Dendritic cell treated with granulocyte-macrophage colony-stimulating factor and Interleukin-4, amounts not matched to agents 40 ng/mL and 50 ng/mL, for 4 days (primary cell): ENCODE data around the gene OR51E2.

Experiments
- H3K27ac Mint-ChIP-seq: one replicate; pipeline ENCODE4 v1.8.0; 2022; ENCODE audit warnings: mild to moderate bottlenecking, mixed read lengths
- H3K27me3 Mint-ChIP-seq: one replicate; pipeline ENCODE4 v1.8.0; 2022; ENCODE audit warnings: mild to moderate bottlenecking, mixed read lengths
- H3K36me3 Mint-ChIP-seq: one replicate; pipeline ENCODE4 v1.8.0; 2022; ENCODE audit warnings: low read depth, mixed read lengths
- H3K4me1 Mint-ChIP-seq: one replicate; pipeline ENCODE4 v1.8.0; 2022; ENCODE audit warnings: low read depth, mixed read lengths
- H3K4me3 Mint-ChIP-seq: one replicate; pipeline ENCODE4 v1.8.0; 2022; ENCODE audit warnings: mild to moderate bottlenecking, moderate library complexity, mixed read lengths
- H3K9me3 Mint-ChIP-seq: one replicate; pipeline ENCODE4 v1.8.0; 2022; ENCODE audit warnings: mixed read lengths
- intact Hi-C: fragments of 100-400 bp; cut with micrococcal nuclease; formaldehyde crosslinking; loops from one replicate; pipeline ENCODE4 v1.15.0; 2022

Gene OR51E2

GRCh38 chr11:4643076-4643475, 54.6 kb downstream of the OR51E2 start:
- Mint-ChIP-seq H3K4me1 (no peaks in the 10 kb centered on the region), H3K4me3 (no peak overlapping the region), H3K9me3 (no peaks in the 10 kb centered on the region), H3K27me3 (peaks cover 6% of the 10 kb centered on the region), H3K36me3 (no peaks in the 10 kb centered on the region), H3K27ac (no peak overlapping the region)
- intact Hi-C loops, result no loop called here

GRCh38 chr11:4642043-4642442, 55.6 kb downstream of the OR51E2 start:
- intact Hi-C loops, result no loop called here
- Mint-ChIP-seq H3K36me3 (no peaks in the 10 kb centered on the region), H3K27me3 (peaks cover 3% of the 10 kb centered on the region), H3K4me1 (no peaks in the 10 kb centered on the region), H3K9me3 (no peaks in the 10 kb centered on the region), H3K4me3 (no peak overlapping the region), H3K27ac (no peak overlapping the region)

GRCh38 chr11:4641501-4641900, 56.2 kb downstream of the OR51E2 start:
- Mint-ChIP-seq H3K9me3 (no peaks in the 10 kb centered on the region), H3K27ac (no peak overlapping the region), H3K36me3 (no peaks in the 10 kb centered on the region), H3K4me3 (no peak overlapping the region), H3K4me1 (no peaks in the 10 kb centered on the region), H3K27me3 (peaks cover 3% of the 10 kb centered on the region)
- intact Hi-C loops, result no loop called here

- no peak overlapping the region for H3K27ac Mint-ChIP-seq
- intact Hi-C loops, result loop anchor here (10.0 kb wide), 1 partner anchor 1165 kb away; the partner anchor contains the start of gene OR52N2
- H3K36me3 Mint-ChIP-seq, result no peaks in the 10 kb centered on the region
- no peaks in the 10 kb centered on the region for H3K4me1 Mint-ChIP-seq
- H3K9me3 Mint-ChIP-seq, result no peaks in the 10 kb centered on the region
- H3K27me3 Mint-ChIP-seq, result peaks cover 3% of the 10 kb centered on the region
- no peak overlapping the region for H3K4me3 Mint-ChIP-seq
Observed at GRCh38 chr11:4639931-4640330, 57.7 kb downstream of the OR51E2 start.

- Mint-ChIP-seq H3K4me3 (no peak overlapping the region), H3K27ac (no peak overlapping the region), H3K27me3 (peaks cover 3% of the 10 kb centered on the region), H3K4me1 (no peaks in the 10 kb centered on the region), H3K9me3 (no peaks in the 10 kb centered on the region), H3K36me3 (no peaks in the 10 kb centered on the region)
- intact Hi-C loops, result loop anchor here (10.0 kb wide), 1 partner anchor 1167 kb away; the partner anchor contains the start of gene OR52N2
Observed at GRCh38 chr11:4637662-4638047, 60.0 kb downstream of the OR51E2 start.

- intact Hi-C loops, result loop anchor here (10.0 kb wide), 1 partner anchor 1168 kb away; the partner anchor contains the start of gene OR52N2
Observed at GRCh38 chr11:4636962-4637661, 60.5 kb downstream of the OR51E2 start, which contains the start of gene OR51D1. OR51D1 (plus strand) TSS chr11:4637477; CDS start chr11:4639791, 2,314 bp downstream.

GRCh38 chr11:4636136-4636535, 61.5 kb downstream of the OR51E2 start:
- Mint-ChIP-seq H3K27ac (no peak overlapping the region), H3K4me3 (no peak overlapping the region), H3K27me3 (peaks cover 3% of the 10 kb centered on the region), H3K4me1 (no peaks in the 10 kb centered on the region), H3K36me3 (no peaks in the 10 kb centered on the region), H3K9me3 (no peaks in the 10 kb centered on the region)
- intact Hi-C loops, result loop anchor here (10.0 kb wide), 1 partner anchor 1169 kb away; the partner anchor contains the start of gene OR52N2

More at GRCh38 chr11:4636962-4637661, 60.5 kb downstream of the OR51E2 start, which contains the start of gene OR51D1:
- no peaks in the 10 kb centered on the region for H3K4me1 Mint-ChIP-seq
- H3K27ac Mint-ChIP-seq, result no peak within 1 kb of the TSS
- H3K27me3 Mint-ChIP-seq, result peaks cover 3% of the 10 kb centered on the region
- H3K4me3 Mint-ChIP-seq, result no peak within 1 kb of the TSS
- H3K9me3 Mint-ChIP-seq, result no peaks in the 10 kb centered on the region
- no peaks in the 10 kb centered on the region for H3K36me3 Mint-ChIP-seq
